SKM-1 (cell line): Measurements from ENCODE around the gene RBMY1F.
"Not testable (repeated sequence)": the region's sequence is repeated elsewhere in the genome, so short reads cannot be mapped to it uniquely, and the experiment has no call there.

Experiments
- DNase-seq: peaks from one replicate; lab custom pipeline; 2025; ENCODE audit not compliant: unreplicated experiment; lab: John Stamatoyannopoulos, UW

Gene RBMY1F

GRCh38 chrY:22182823-22183222 lies at the start of gene RBMY1F:
Gene RBMY1F (minus strand): TSS chrY:22182923. CDS start chrY:22180969, 1,954 bp downstream.
- not testable (repeated sequence) for DNase-seq

DNA sequence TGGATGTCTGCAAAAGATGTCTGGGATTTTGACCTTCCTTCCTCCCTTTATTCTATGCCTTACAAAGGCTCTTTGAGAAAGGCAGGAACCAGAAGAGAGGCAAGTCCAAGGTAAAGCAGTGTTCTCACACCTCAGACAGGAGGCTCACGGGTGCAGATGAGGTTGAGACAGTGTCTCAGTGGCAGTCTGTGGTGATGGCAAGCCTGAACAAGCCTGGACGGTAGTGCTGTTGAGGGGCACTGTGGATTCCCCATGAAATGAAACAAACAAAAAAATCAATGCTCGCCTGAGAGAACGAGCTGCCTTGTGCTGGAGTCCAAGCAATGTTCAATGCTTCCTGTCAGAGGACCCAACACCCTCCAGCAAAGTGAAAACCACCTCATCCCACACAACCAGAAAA lies 31.6 kb downstream of the RBMY1F start:
- DNase-seq, result not testable (repeated sequence)

DNA sequence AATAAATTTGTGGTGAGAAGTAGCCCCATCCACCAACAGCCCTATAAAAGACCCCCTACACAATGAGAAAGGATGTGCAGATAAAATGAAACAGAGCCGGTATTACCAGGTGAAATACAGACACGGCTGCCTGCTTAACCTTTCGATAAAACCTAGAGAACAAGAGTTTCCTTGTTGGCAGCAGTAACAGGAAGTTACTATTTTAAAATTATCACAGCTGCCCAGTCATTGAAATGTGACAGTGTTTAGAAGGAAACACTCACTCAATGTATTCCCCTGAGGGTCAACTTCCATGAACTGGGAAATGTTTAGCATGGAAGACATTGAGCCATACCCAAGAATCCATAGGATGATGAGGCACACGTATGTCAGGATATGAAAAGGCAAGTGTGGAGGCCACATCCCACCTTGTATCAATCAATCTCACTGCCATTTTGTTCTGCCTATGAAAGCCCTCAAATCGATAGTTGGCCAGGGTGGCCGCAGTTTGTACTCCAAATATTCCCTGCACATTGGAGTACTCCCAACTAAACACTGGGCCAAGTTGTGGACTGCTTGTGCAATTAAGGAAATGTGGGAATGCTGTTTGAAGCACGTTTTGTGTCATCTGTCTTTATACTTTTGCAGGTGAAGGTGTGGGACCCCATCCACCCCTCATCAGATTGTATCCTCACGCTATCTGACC lies 41.6 kb downstream of the RBMY1F start:
- not testable (repeated sequence) for DNase-seq

GRCh38 chrY:22134719-22135118 lies 48.0 kb downstream of the RBMY1F start:
- not testable (repeated sequence) for DNase-seq

DNA sequence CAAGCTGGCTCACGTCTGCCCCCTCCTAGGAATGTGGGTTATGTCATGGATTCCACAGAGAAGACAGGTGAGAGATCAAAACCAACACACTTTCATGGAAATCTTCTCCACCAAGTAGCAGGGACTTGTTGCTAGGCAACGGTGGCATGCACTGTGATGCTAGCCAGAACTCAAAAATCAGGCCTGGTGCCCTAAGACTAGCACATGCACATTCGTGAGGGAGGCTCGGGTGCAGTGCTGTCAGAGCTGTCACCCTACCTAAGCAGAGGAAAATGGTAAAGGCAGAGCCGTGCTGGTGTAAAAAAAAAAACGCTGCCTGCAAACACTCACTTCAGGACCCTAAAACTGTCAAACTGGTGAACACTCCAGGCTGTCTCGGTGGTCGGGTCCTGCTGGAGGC lies 52.2 kb downstream of the RBMY1F start:
- DNase-seq, result not testable (repeated sequence)
